Tibial nerve (tissue), 4 donors: Measurements from ENCODE around the gene KIF1B. TPM values are rescaled to one million over a fixed set of nuclear protein-coding genes. Genes with fewer than 3 reads are reported as not detected.

ENCODE experiments used
- DNase-seq, 2 donors: peaks; one replicate each; pipeline ENCODE4 v3.0.0-alpha.2; 2019; ENCODE audit warnings: low spot score in 2 of 2
- H3K27ac ChIP-seq, 4 donors: fragments of 200-600 bp; sonication (generic) in 3 of 4; one replicate each; pipeline ENCODE4 v1.5.1; 2017 to 2019; ENCODE audit warnings: mild to moderate bottlenecking in 1 of 4
- H3K27me3 ChIP-seq, 2 donors: fragments of 200-600 bp; sonication (generic) in 1 of 2; one replicate each; pipeline versions ENCODE4 v1.5.1 to v1.6.0; 2017 to 2019
- H3K36me3 ChIP-seq, 3 donors: fragments of 200-600 bp; sonication (generic); one replicate each; pipeline ENCODE4 v1.5.1; 2018 to 2019
- H3K4me1 ChIP-seq, 4 donors: fragments of 200-600 bp; sonication (generic) in 3 of 4; one replicate each; pipeline ENCODE4 v1.5.1; 2017 to 2019
- H3K4me3 ChIP-seq, 4 donors: fragments of 200-600 bp; sonication (generic) in 3 of 4; one replicate each; pipeline ENCODE4 v1.5.1; 2017 to 2019; ENCODE audit warnings: mild to moderate bottlenecking in 1 of 4, moderate library complexity in 1 of 4
- H3K9me3 ChIP-seq, 4 donors: fragments of 200-600 bp; sonication (generic) in 3 of 4; one replicate each; pipeline ENCODE4 v1.5.1; 2017 to 2019
- EP300 ChIP-seq, 2 donors: sonication (generic); formaldehyde crosslinking; IDR thresholded peaks; one replicate each; pipeline ENCODE4 v1.6.1; 2017; ENCODE audit warnings: antibody characterized with exemption in 2 of 2, mild to moderate bottlenecking in 1 of 2
- POLR2A ChIP-seq, 2 donors: fragments of 450-650 bp; IDR thresholded peaks; one replicate each; pipeline ENCODE4 v1.6.1; 2017; ENCODE audit warnings: antibody characterized with exemption in 2 of 2, mild to moderate bottlenecking in 2 of 2, moderate library complexity in 2 of 2
- WGBS, 2 donors: methylation state at CpG; one replicate each; pipeline ENCODE4 v1.1.5; 2018; 5-methylcytosine and 5-hydroxymethylcytosine counted together
- total RNA-seq, 4 donors: library from RNA; depleted of rRNA; stranded (reverse); fragments of >200 nt; gene quantifications; one replicate each; pipeline ENCODE4 v1.1.0, GENCODE V29; 2016
- TF ChIP-seq, protein P1 (sequence below), 5 experiments: fragments of 200-600 bp in 3 of 5; fragments of 450-650 bp in 2 of 5; sonication (generic) in 3 of 5; IDR thresholded peaks; one replicate each; pipeline ENCODE4 v1.5.1; 2016 to 2019; ENCODE audit warnings: antibody characterized with exemption in 5 of 5, mild to moderate bottlenecking in 3 of 5, moderate library complexity in 2 of 5

Gene KIF1B, protein sequence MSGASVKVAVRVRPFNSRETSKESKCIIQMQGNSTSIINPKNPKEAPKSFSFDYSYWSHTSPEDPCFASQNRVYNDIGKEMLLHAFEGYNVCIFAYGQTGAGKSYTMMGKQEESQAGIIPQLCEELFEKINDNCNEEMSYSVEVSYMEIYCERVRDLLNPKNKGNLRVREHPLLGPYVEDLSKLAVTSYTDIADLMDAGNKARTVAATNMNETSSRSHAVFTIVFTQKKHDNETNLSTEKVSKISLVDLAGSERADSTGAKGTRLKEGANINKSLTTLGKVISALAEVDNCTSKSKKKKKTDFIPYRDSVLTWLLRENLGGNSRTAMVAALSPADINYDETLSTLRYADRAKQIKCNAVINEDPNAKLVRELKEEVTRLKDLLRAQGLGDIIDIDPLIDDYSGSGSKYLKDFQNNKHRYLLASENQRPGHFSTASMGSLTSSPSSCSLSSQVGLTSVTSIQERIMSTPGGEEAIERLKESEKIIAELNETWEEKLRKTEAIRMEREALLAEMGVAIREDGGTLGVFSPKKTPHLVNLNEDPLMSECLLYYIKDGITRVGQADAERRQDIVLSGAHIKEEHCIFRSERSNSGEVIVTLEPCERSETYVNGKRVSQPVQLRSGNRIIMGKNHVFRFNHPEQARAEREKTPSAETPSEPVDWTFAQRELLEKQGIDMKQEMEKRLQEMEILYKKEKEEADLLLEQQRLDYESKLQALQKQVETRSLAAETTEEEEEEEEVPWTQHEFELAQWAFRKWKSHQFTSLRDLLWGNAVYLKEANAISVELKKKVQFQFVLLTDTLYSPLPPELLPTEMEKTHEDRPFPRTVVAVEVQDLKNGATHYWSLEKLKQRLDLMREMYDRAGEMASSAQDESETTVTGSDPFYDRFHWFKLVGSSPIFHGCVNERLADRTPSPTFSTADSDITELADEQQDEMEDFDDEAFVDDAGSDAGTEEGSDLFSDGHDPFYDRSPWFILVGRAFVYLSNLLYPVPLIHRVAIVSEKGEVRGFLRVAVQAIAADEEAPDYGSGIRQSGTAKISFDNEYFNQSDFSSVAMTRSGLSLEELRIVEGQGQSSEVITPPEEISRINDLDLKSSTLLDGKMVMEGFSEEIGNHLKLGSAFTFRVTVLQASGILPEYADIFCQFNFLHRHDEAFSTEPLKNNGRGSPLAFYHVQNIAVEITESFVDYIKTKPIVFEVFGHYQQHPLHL (N-terminal part only)
- 10 to 100 TPM; 50.6 to 76.2 (median 66.0) TPM for total RNA-seq

DNA sequence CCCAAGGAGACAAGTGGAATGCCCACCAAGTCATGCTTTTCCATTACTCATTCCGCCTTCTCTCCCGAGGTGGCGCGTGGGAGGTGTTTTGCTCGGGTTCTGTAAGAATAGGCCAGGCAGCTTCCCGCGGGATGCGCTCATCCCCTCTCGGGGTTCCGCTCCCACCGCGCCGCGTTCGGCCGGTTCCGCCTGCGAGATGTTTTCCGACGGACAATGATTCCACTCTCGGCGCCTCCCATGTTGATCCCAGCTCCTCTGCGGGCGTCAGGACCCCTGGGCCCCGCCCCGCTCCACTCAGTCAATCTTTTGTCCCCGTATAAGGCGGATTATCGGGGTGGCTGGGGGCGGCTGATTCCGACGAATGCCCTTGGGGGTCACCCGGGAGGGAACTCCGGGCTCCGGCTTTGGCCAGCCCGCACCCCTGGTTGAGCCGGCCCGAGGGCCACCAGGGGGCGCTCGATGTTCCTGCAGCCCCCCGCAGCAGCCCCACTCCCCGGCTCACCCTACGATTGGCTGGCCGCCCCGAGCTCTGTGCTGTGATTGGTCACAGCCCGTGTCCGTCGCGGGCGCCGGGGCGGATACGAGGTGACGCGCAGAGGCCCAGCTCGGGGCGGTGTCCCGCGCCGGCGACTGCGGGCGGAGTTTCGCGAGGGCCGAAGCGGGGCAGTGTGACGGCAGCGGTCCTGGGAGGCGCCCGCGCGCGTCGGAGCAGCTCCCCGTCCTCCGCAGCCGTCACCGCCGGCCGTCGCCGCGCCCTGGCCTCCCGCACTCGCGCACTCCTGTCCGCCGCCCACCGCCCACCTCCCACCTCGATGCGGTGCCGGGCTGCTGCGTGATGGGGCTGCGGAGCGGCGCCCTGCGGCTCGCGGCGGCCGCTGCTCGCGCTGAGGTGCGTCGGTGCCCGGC is at the start of gene KIF1B:
Gene KIF1B, plus strand, starts transcription at position 666 of the 906 bp plus-strand sequence. CDS start 21,759 bp downstream, outside the sequence.
- no peaks in the 10 kb centered on the region for H3K9me3 ChIP-seq
- peaks cover 0 to 39% (median 22%) of the 10 kb centered on the region in 4 donors for H3K4me1 ChIP-seq
- peak within 1 kb of the TSS; percentile 95 to 100 (median 98) for H3K27ac ChIP-seq
- TF ChIP-seq, protein P1, sequence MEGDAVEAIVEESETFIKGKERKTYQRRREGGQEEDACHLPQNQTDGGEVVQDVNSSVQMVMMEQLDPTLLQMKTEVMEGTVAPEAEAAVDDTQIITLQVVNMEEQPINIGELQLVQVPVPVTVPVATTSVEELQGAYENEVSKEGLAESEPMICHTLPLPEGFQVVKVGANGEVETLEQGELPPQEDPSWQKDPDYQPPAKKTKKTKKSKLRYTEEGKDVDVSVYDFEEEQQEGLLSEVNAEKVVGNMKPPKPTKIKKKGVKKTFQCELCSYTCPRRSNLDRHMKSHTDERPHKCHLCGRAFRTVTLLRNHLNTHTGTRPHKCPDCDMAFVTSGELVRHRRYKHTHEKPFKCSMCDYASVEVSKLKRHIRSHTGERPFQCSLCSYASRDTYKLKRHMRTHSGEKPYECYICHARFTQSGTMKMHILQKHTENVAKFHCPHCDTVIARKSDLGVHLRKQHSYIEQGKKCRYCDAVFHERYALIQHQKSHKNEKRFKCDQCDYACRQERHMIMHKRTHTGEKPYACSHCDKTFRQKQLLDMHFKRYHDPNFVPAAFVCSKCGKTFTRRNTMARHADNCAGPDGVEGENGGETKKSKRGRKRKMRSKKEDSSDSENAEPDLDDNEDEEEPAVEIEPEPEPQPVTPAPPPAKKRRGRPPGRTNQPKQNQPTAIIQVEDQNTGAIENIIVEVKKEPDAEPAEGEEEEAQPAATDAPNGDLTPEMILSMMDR (IDR thresholded peaks at IDR 0.05), result peak; percentile 97 to 100 (median 99)
- peak in 1 of 2 donors; percentile 91 for TF ChIP-seq EP300 (IDR thresholded peaks at IDR 0.05)
- peak; percentile 96 to 99 for TF ChIP-seq POLR2A (IDR thresholded peaks at IDR 0.05)
- H3K36me3 ChIP-seq, result no peaks in the 10 kb centered on the region
- 1 to 2% methylated on average over 24 to 27 of the region's 107 CpGs for WGBS, 2 donors
- DNase-seq, result peak; percentile 98 to 99
- H3K4me3 ChIP-seq, result peak within 1 kb of the TSS; percentile 75 to 97 (median 90)
- no peaks in the 10 kb centered on the region for H3K27me3 ChIP-seq

DNA sequence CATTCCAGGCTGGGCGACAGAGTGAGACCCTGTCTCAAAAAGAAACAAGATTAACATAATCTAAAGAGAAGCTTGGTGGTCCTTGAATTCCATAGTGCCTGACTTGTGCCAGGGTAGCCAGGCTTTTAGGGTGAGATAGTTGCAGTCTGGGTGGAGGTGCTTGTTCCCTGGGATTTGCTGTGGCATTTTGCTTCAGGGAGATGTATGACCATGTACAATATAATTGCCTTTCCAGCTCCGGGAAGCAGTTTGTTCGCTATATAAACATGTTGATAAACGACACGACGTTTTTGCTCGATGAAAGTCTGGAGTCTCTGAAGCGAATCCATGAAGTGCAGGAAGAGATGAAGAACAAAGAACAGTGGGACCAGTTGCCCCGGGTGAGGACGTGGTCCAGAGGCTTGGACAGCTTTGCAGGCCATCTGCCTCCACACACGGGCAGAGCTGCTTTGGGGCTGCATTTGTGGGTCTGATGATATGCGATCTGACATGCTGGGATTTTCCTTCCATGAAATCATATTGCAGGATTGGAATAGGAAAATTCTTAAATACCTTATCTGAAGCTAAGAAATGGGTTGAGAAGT is 49.4 kb upstream of the KIF1B start:
- Histone ChIP-seq H3K36me3 (peaks cover 0 to 99% (median 5%) of the 10 kb centered on the region in 3 donors), H3K27me3 (no peaks in the 10 kb centered on the region)

DNA sequence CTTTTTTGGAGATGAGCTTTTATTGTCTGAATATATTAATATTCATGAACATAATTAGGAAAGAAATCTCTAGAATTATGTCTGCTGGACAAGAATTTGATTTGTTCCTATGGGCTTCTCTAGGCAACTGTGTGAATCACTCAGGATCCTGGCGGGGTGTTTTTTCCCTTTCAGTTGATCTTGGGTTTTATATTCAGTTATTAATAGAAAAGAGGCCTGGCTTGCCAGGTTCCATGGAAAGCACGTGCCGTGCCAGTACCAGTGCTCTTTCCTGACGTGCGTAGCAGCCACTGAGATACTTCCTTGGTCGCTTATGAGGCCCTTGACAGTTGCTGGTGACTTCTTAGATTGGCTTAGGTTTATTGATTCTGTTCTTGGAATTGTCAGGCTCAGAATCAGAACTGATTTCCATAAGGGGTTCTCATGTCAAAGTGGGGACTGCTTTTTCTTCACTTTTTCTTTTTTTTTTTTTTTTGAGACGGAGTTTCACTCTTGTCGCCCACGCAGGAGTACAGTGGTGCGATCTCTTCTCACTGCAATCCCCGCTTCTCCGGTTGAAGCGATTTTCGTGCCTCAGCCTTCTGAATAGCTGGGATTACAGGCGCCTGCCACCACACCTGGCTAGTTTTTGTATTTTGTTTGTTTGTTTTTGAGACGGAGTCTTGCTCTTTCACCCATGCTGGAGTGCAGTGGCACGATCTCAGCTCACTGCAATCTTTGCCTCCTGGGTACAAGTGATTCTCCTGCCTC is 48.7 kb upstream of the KIF1B start:
- no peak for DNase-seq
- 87 to 90% methylated on average over 17 of the region's 17 CpGs for WGBS, 2 donors
- H3K27ac ChIP-seq, result no peak overlapping the region

More for the DNA sequence above, 49.4 kb upstream of the KIF1B start:
- TF ChIP-seq POLR2A (IDR thresholded peaks at IDR 0.05), result no peak
- TF ChIP-seq, protein P1 (IDR thresholded peaks at IDR 0.05), result no peak
- TF ChIP-seq EP300 (IDR thresholded peaks at IDR 0.05), result no peak
- no peak overlapping the region for H3K4me3 ChIP-seq
- H3K9me3 ChIP-seq, result no peaks in the 10 kb centered on the region
- DNase-seq, result no peak
- no peak overlapping the region for H3K27ac ChIP-seq
- WGBS, 2 donors, result 67 to 74% methylated on average over 12 of the region's 12 CpGs
- H3K4me1 ChIP-seq, result no peaks in the 10 kb centered on the region

More for the DNA sequence above, 48.7 kb upstream of the KIF1B start:
- H3K4me1 ChIP-seq, result no peaks in the 10 kb centered on the region
- H3K27me3 ChIP-seq, result no peaks in the 10 kb centered on the region
- H3K9me3 ChIP-seq, result no peaks in the 10 kb centered on the region
- H3K36me3 ChIP-seq, result peaks cover 0 to 100% (median 9%) of the 10 kb centered on the region in 3 donors
- no peak for TF ChIP-seq EP300 (IDR thresholded peaks at IDR 0.05)
- TF ChIP-seq, protein P1 (IDR thresholded peaks at IDR 0.05), result no peak
- TF ChIP-seq POLR2A (IDR thresholded peaks at IDR 0.05), result no peak
- no peak overlapping the region for H3K4me3 ChIP-seq
